NCI-H2227 treated with DMSO at 0.1 percent for 48 hours (cell line): Measurements from ENCODE around the gene DCXR.

Source experiments
- DNase-seq: peaks from one replicate; lab custom pipeline; 2025; lab: John Stamatoyannopoulos, UW

Gene DCXR

DNA sequence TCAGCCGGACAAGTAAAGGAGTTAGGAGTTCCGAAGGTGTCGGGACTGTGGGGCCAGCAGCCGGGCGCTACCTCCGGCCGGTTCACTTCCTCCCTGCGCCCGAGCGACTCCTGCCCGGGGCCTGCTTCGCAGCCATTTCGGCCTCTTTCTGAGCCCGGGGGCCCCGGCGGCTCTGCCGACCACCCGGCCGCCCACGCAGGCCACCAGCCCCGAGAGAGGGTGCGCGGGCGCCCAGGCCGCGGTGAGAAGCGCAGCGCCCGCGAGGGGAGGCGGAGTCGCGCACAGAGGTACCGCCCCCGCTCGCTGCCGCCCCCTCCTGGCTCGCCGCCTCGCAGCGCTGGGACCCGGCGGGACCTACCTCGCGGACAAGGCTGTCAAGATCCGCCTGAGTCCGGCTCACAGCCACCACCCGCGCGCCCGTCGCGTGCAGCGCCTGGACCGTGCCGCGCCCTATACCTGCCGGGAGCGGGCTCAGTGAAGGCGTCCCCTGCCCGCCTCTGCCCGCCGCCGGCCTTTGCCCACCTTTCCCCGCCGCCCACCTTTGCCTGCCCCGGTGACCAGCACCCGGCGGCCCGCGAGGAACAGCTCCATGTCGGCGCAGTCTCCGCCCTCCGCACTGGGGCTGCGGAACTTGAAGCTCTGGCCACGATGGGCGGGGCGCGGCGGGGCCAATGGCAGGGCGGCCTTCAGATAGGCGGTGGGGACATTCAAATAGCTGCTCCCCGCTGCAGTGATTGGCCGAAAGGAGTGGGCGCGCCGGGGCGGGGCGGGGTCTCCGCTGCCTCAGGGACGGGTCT lies at the start of gene DCXR:
Gene DCXR, minus strand, starts transcription at position 606 of the 797 bp plus-strand sequence. Its CDS starts 15 bp downstream, at position 591.
- DNase-seq, result peak; percentile 93

DNA sequence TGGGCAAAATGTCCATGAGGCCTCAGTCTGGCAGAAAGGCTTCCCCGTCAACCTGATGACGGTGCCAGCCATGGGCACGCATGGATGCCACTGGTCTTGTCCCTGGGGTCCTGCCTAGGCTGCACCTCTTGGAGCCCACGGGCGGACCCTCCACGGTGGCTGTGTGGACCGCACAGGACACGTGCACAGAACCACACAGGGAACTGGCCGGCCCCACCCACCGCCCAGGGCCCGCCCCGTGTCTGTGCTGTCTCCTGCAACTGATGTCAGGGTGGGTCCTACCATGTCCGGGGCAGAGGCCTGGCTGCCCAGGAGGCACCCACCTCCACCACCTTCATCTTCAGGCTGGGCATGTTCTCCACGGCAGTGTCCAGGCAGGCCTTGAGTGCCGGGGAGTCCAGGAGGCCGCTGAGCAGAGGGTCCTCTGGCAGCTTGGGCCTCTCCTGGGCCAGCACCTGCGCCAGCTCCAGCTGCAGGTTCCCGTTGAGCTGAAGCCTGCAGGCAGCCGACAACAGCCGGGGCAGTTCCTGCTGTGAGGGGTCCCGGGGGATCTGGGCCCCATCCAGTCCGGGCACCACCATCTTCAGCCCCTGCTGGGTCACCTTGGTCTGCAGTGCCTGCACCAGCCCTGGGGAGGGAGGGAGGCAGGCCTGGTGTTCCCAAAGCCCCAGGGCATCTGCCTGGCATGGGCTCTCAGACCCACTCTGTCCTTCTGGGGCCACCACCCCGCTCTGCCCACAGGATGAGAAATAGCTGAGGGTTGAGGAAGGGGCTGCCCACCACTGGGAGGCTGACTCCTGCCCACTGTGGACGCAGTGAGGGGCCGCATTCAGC lies 48.7 kb upstream of the DCXR start:
- no peak for DNase-seq

DNA sequence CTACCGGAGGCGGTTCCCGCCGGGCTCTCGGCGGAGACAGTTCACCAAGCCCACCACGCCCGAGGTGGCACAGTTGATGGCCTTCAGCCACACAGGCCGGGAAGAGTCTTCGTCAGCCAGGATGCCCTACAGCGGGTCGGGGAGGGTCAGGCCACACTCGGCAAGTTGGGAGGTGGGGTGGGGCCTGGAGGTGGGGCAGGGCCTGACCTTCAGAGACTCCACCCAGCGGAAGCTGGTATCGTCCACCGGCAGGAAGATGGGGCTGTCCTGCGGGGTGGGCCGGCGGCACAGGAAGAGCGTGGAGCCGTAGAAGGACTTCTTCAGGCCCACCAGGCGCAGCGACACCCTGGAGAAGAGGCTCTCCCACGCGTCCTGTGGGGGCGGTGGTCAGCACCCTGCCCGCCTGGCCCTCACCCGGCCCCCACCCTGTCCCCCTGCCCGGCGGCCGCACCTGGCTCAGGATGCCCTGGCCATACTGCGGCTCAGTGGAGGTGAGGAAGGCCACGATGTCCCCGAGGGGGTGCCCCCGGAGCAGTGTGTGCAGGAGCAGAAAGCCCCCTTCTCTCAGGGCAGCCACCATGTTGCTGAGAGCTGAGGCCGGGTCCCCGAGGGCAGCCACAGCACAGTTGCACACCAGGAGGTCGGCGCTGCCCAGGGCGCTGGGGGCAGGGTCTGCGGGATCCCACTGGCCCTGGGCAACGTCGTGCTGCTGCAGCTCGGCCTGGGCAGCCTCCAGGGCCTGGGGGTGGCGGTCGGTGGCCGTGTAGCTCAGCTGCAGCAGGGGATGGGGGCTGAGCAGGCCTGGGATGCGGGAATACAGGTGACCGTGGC lies 47.7 kb upstream of the DCXR start:
- DNase-seq, result no peak

DNA sequence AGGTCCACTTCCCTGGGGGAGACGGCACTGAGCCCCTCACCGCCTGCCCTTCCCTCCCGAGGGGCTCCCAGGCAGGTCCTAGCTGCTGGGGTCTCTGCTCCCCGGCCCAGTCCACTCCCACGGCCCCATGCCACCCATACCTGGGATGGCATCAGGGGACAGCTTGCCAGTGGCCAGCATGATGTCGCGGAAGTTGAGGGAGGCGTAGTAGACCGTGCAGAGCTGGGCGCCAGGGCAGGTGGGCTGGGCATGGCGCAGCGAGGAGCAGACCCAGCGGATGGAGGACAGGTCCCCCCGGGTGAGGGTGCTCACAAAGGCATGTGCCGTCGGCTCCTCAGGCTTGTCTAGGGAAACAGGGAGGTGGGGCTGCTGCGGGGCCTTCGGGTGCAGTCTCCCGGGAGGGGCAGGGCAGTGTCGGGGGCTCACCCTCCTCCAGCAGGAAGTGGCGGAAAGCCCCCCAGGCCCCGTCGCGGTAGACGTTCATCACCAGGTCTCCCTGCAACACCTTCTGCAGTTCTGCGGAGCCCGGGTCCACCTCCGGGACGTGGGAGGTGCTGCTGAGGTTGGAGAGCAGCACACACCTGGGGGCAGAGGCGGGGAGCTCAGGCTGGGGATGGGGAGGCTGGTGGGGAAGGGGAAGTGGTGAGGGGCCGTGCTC lies 47.0 kb upstream of the DCXR start:
- no peak for DNase-seq

DNA sequence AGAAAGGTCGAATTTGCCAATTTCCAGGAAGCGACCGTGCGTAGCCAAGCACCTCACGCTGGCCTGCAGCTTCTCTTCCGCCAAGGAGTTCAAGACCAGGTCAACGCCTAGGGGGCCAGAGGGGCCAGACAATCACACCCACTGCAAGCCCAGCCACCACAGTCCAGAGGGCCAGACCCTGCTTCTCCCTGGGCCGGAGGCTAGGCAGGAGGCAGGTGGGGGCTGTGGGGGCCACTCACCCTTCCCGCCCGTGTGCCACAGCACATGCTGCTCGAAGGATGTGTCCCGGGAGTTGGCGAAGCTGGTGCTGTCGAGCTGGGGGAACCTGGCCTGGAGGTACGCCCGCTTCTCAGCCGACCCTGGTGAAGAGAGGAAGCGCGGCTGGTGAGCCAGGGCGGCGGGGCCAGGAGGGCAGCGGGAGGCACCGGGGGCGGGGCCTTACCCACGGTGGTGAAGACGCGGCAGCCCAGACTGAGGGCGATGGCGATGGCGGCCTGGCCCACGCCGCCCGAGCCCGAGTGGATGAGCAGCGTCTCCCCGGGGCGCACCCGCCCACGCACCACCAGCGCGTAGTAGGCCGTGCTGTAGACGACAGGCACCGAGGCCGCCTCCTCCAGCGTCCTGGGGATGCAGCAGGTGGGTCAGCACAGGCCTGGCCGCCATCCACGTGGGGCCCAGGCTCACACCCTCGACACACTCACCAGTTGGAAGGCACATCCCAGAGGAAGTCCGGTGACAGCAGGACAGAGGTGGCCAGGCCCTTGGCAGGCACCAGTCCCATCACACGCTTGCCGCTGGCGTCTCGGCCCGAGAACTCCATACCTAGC lies 46.2 kb upstream of the DCXR start:
- DNase-seq, result no peak

DNA sequence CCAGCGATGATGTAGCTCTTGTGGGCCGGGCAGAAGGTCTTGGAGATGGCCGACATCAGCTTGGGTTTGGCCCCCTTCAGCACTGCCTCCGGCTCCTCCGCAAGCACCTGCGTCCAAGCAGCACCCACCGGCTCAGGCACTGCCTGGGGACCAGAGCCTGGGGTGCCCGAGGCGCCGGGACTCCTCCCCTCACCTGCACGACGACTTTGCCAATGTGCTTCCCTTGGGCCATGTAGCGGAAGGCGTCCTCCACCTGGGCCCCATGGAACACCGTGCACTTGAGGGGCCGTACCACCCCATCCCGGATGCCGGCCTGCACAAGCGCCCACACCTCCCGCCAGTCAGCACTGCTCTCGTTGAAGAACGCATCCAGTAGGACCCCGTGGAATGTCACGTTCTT lies 45.5 kb upstream of the DCXR start:
- DNase-seq, result no peak

DNA sequence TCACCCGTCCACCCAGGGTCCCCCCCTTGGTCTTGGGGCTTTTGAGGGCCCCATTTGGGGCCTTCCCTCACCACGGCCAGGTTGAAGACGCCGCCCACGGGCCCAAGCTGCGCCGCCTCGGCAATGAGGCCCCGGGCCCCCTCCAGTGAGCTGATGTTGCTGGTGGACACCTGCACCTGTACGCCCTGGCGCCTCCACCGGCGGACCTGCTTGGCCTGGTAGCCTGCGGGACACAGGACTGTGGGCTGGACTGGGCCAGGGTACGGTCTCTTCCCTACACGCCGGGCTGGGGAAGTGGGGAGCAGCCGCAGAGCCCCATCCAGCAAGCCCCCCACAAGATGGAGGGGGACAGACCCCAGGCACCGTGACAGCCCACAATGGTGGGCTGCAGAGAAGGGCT lies 45.0 kb upstream of the DCXR start:
- DNase-seq, result no peak

DNA sequence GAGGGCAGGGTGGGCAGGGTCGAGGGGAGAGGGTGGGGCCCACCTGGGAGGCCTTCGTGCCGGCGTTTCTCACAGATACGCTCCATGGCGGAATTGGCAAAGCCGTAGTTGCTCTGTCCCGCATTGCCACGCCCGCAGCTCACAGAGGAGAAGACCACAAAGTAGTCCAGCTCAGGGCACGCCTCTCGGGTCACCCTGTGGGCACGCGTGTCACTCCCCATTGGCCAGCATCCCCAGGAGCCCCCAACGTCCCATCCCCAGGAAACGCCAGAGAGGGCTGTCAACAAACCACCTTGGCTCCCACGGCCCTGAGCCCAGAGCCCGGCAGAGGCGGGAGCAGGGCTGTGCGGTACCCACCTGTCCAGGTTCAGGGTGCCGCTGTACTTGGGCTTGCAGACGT lies 44.5 kb upstream of the DCXR start:
- DNase-seq, result no peak

DNA sequence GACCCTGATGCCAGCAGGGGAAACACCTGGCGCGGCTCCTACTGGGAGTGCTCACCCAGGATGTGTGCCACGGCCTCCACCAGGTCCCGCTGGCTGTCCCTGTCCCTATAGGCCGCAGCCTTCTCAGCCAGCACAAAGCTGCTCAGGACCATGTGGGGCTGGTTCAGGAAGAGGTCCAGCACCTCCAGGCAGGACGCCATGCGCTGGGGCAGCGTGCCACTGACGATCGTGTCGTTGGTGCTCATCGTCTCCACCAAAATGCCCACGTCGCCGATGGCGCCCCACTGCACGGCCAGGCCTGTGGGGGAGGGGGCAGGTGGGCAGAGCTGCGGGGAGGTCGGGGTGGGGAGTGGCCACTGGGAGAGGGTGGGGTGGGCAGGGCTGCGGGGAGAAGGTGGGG lies 44.0 kb upstream of the DCXR start:
- DNase-seq, result no peak

DNA sequence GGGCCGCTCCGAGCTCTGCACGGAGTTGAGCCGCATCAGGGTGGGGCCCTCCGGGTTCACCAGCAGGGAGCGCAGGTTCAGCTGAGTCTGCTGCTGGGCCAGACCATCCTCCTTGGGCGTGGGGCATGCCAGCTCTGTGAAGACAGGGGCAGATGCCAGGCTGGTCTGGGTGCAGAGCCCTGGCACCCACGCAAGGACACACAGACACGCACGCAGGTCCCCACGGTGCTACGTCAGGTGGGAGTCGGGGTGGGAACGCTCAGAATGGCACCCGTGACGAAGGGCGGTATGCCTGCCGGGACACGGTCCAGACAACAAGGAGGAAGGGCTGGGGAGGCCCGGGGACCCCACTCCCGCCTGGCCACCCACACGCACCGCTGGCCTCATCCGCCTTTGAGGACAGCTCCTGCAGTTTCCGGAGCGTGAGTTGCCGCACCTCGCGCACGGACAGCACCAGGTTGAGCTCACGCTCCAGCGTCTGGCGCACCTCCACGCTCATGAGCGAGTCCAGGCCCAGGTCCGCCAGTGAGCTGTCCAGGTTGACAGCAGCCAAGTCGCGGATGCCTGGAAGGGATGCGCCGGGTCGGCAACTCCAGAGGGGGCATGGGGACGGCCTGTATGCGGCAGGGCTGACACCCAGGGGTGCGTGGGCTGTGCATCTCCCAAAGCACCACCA lies 43.4 kb upstream of the DCXR start:
- DNase-seq, result no peak

DNA sequence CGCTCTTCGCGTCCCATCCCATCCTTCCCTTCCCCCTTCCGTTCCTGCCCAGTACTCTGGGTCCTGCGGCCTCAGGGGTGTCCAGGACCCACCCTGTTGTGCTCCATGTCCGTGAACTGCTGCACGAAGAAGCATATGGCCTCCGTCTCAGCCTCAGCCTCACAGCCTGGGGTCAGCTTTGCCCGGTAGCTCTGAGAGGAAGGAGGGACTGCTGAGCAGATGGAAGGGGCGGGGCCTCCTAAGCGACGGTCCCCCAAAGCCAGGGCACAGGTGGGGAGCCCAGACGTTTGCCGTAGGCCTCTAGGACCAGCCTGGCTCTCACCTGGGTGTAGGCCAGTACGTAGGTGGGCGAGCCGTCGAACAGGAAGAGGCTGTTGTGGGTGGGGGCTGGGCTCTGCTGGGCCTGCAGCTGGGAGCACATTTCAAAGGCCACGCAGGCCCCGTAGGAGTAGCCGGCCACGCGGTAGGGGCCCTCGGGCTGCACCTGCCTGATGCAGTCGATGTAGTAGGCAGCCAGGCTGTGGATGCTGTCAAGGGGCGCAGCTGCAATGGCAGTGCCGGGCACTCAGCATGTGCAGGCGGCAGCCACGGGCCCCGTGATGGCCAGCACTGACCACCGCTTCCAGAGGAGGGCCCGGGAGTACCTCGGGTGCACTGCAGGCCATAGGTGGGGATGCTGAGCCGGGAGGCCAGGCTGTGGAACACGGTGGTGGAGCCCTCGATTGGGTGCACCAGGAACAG lies 42.7 kb upstream of the DCXR start:
- DNase-seq, result no peak

DNA sequence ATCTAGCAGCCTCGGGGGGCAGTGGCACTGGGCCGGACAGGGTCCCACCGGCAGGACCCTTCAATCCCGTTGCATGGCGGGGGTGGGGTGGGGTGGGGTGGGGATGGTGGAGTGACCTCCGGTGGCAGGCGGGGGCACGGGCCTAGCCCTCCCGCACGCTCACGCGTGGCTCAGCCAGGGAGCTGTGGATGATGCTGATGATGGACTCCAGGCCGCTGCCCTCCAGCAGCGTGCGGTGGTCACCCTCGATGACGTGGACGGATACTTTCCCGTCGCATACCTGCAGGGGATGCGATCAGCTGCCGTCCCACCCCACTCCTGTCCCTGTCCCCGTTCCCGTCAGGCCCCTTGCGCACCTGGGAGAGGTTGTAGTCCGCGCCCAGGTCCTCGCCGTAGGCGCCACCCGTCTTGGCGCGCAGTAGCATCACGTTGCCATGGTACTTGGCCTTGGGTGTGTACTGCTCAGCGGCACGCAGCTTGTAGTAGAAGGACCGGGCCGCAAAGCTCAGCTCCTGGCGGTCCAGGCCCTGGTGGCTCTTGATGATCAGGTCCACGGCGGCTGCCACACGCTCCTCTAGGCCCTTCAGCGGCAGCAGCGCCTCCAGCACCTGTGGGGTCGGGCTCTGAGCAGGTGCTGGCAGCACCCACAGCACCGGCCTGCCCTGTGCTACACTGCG lies 41.6 kb upstream of the DCXR start:
- no peak for DNase-seq

DNA sequence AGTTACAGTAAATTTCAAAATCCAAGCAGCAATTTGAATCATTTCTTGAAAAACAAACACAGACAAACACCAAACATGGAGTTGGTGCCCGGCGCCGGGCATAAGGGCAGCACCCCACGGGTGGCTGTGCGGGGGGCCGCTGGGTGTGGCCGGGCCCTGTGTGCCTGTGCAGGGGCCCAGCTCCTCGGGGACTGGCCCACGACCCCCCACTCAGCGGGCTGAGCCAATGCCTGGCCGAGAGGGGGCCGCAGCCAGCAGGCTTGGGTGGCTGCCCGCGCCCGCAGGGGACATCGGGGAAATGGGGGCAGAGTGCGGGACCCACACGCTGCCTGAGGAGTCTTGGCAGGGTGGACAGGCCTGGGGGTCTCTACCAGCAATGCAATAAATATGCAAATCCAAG lies 40.9 kb upstream of the DCXR start:
- DNase-seq, result no peak

DNA sequence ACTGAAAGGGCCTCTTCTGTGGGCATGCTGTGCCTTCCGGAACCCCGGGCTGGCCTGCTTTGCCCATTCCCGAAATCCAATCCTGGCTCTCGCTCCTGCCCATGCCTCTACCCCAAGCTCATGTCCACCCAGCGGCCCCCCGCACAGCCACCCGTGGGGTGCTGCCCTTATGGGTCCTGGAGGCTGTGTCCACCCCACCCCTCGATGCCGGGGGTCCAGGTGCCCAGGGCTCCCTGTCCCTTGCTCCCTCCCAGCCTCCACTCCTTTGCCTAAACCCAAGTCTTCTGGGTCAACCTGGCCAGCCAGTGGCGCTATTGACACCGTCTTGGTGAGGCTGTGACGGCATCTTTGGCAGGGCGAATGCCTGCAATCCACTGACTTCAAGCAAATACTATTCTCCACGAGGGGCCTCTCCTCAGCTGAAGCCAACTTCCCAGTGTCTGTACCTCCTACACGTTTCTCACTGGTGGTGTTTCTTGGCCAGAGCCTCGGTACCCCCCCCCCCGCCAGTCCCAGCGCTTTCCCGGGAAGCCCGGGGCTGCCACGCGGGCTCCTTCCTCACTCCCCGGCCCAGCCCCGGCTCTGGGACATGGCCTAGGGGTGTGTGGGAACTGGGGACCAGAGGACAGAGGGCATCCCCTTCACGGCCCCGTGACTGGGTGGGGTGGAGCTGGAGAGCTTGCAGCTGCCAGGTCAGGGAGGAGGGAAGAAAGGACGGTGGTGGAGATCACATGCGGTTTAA lies 40.3 kb upstream of the DCXR start:
- DNase-seq, result no peak

DNA sequence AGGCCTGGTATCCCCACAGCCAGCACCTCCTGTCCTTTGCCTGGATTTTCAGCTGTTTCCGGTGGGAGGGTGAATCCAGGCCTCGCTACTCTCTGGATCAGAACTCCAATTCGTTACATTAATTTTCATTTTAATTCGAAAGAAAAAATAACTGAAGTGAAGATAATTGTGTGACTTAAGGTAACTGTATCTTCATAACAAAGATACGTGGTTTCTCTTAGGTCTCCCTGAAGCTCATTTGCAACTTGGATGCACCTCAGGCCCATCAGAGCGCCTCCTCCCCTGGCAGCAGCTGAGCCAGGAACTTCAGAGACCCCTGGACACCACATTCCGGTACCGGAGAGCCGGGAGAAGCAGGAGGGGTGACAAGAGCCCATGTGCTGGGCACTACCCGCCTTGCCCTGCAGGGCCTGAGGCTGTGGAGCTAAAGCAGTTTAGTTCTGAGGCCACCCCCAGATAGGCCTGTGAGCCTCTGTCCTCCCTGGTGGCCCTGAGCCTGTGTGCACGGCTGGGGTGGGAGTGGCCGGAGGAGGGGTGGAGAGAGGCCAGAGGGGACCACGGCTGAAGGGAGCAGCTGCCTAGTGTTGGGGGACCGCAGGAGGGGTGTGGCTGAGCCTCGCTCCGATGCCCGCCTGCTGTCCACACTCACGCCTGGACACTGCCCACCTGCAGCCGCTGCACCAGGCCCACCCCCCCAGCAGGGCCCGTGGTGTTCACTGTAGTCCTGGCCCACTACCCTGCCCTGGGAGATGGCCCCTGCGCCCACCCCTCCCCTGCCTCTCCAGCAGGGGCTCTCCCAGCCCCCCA lies 39.5 kb upstream of the DCXR start:
- DNase-seq, result no peak

DNA sequence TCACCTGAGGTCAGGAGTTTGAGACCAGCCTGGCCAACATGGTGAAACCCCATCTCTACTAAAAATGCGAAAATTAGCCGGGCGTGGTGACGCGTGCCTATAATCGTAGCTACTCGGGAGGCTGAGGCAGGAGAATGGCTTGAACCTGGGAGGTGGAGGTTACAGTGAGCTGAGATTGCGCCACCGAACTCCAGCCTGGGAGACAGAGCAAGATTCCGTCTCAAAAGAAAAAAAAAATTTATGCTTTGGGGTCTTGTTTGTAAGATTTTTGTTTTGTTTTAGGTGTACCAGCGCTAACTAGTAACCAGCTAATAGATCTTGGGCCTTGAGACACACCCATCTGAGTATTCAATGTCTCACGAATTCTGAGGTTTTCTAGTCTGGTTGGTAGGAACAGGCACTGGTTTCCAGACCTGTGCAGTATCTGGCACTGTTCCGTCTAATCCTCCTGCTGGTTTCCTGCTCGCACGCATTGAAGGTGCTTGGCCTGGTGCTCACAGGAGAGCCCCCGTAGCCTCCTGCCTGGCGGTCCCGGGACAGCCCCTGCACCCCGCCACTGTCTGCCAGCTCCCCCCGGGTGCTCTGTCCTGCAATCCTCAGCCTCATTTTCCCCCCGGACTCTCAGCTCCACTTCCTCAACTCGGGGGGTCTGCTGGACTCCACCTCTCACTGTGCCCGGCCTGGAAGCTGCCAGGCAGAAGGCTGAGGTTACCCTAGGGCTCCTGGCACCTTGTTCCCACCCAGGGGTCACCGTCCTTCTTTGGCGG lies 38.7 kb upstream of the DCXR start:
- no peak for DNase-seq

DNA sequence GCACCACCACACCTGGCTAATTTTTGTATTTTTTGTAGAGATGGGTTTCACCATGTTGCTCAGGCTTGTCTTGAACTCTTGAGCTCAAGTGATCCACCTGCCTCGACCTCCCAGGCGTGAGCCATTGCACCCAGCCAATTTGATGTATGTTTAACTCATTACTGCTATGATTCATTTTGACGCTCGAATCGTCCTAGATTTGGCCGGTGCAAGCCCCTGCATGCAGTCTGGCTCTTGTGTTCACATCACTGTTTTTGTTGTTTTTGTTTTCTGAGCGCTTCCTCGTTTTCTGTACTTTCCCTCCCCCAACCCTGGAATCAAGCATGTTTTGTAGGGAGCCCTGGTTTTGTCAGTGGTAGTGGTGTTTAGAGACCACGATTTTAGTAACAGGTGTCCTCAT lies 35.9 kb upstream of the DCXR start:
- DNase-seq, result no peak
